ENCODE results near the gene VPS33B. TPM values are rescaled to one million over a fixed set of nuclear protein-coding genes. Genes with fewer than 3 reads are reported as not detected.

Gene VPS33B
- total RNA-seq, 1 donor, result 6.0 TPM

DNA sequence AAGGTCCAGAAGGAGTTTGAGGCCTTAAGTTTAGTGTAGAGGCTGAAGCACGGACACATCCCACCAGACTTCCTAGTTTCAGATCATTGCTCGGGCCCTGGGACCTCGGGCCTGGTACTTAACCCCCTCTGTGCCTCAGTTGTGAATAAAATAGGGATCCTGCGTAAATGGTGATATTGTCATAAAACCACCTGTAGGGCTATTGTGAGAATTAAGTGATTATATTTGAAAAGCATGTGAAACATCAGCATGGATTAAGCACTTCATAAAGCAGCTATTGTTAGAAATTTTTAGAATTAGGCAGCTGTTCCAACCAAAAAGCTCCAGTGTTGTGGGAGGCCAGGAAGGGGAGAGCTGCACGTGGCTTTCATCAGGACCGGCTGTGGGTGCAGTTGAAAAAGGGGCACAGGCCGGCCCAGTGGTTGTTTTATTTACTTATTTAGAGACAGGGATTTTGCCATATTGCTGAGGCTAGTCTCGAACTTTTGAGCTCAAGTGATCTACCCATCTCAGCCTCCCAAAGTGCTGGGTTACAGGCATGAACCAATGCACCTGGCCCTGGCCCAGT is 63.3 kb downstream of the VPS33B start:
- TF ChIP-seq, protein P1, sequence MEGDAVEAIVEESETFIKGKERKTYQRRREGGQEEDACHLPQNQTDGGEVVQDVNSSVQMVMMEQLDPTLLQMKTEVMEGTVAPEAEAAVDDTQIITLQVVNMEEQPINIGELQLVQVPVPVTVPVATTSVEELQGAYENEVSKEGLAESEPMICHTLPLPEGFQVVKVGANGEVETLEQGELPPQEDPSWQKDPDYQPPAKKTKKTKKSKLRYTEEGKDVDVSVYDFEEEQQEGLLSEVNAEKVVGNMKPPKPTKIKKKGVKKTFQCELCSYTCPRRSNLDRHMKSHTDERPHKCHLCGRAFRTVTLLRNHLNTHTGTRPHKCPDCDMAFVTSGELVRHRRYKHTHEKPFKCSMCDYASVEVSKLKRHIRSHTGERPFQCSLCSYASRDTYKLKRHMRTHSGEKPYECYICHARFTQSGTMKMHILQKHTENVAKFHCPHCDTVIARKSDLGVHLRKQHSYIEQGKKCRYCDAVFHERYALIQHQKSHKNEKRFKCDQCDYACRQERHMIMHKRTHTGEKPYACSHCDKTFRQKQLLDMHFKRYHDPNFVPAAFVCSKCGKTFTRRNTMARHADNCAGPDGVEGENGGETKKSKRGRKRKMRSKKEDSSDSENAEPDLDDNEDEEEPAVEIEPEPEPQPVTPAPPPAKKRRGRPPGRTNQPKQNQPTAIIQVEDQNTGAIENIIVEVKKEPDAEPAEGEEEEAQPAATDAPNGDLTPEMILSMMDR (IDR thresholded peaks at IDR 0.05; ENCODE audit: insufficient read depth, low read depth, low read length), result no peak
- no peak overlapping the region for H3K4me3 ChIP-seq (ENCODE audit: low read depth, low read length)
- no peak for DNase-seq (ENCODE audit: low read depth)

DNA sequence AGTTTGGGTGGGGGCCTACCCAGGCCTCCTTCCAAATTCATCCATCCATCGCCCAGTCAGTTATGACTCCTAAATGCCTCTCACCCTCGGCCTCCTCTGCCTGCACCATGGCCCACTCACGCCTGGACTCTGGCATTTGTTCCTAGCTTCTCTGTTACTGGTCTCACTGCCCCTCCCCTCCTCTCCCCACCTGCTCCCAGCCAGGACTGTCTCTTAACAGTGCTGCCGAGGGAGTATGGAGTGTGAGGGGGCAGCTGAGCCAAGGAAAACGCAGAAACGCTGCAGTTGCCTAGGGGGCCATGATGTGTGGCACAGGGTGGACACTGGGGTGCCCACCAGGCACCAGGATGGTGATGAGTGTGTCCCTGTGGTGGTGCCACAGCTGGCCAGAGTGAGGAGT is 64.6 kb downstream of the VPS33B start:
- DNase-seq (ENCODE audit: low read depth), result no peak
- TF ChIP-seq, protein P1 (IDR thresholded peaks at IDR 0.05; ENCODE audit: insufficient read depth, low read depth, low read length), result no peak
- H3K4me3 ChIP-seq (ENCODE audit: low read depth, low read length), result peak overlapping the region; percentile 72

DNA sequence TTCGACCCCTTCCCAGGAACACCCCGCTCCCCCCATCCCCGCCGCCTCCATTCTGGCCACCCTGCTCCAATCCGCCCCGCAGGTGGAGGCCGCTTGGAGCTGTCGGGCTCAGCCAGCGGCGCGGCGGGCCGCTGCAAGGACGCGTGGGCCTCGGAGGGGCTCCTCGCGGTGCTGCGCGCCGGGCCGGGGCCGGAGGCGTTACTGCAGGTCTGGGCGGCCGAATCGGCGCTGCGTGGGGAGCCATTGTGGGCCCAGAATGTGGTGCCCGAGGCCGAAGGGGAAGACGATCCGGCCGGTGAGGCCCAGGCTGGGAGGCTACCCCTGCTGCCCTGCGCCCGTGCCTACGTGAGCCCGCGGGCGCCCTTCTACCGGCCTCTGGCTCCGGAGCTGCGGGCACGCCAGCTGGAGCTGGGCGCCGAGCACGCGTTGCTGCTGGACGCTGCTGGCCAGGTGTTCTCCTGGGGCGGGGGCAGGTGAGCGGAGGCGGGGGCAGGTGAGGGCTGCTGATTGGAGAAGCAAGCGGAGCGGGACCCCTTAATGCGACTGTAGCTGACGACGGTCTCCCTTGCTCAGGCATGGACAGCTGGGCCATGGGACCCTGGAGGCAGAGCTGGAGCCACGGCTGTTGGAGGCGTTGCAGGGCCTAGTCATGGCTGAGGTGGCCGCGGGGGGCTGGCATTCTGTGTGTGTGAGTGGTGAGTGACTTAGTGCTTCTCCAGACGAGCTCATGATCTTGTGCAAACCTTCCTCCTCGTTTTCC is 65.2 kb downstream of the VPS33B start:
- DNase-seq (ENCODE audit: low read depth), result peak; percentile 32
- H3K4me3 ChIP-seq (ENCODE audit: low read depth, low read length), result peak overlapping the region; percentile 72
- TF ChIP-seq, protein P1 (IDR thresholded peaks at IDR 0.05; ENCODE audit: insufficient read depth, low read depth, low read length), result no peak

DNA sequence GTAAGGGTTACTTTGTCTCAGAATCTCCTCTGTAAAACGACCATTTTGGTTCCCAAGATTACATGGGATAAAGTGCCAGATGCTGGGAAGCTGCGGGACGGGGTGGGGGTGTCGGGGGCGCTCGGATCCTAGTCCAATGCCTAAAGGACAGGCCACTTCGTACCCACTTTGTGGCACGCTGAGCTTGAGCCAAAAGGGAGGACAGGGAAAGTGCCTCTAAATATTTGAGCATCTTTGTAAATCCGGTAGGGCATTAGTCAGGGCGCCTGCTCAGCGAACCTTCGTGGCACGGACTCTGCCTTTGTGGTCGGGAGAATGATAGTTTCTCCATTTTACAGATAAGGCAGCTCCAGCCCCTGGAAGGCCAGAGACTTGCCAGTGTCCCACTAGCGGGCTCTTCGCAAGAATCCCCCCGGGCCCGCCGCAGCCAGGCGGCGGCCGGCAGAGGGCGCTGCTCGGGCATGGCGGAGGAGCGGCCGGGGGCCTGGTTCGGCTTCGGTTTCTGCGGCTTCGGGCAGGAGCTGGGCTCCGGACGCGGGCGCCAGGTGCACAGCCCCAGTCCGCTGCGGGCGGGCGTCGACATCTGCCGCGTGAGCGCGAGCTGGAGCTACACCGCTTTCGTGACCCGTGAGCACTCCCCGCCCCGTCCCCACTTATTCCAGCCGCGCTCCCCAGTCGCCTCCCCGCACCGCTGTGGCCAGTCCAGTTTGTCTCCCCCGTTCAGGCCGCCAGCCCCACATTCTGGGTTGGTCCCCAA is 65.9 kb downstream of the VPS33B start:
- peak; percentile 81 for DNase-seq (ENCODE audit: low read depth)
- TF ChIP-seq, protein P1 (IDR thresholded peaks at IDR 0.05; ENCODE audit: insufficient read depth, low read depth, low read length), result peak; percentile 98
- H3K4me3 ChIP-seq (ENCODE audit: low read depth, low read length), result peak overlapping the region; percentile 72

DNA sequence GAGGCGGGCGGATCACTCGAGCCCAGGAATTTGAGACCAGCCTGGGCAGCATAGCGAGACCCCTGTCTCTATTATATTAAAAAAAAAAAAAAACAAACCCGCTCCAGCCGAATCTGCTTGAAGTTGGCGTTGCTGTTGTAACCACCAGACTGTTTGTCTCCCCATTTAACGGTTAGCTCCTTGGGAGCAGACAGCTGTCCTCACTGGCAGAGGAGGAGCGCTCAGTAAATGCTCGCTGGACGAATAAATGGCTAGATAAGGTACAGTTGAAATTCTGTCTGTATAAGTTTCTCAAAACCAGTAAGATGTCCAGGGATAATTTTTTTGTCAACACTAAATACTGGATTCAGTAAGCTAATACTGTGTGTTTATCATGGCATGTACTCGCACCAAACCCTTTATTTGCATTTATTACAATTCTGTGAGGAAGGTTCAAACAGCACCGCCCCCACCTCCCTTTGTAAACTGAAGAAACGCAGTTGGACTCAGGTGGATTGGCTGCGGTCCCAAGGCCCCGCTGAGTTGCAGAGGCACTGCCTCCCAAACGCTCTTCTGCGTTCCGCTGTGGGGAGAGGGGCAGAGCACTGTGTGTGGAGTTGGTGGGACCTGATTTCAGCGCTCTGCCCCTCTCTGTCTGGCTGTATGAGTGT is 66.6 kb downstream of the VPS33B start:
- no peak for DNase-seq (ENCODE audit: low read depth)
- peak overlapping the region; percentile 97 for H3K4me3 ChIP-seq (ENCODE audit: low read depth, low read length)
- TF ChIP-seq, protein P1 (IDR thresholded peaks at IDR 0.05; ENCODE audit: insufficient read depth, low read depth, low read length), result no peak

DNA sequence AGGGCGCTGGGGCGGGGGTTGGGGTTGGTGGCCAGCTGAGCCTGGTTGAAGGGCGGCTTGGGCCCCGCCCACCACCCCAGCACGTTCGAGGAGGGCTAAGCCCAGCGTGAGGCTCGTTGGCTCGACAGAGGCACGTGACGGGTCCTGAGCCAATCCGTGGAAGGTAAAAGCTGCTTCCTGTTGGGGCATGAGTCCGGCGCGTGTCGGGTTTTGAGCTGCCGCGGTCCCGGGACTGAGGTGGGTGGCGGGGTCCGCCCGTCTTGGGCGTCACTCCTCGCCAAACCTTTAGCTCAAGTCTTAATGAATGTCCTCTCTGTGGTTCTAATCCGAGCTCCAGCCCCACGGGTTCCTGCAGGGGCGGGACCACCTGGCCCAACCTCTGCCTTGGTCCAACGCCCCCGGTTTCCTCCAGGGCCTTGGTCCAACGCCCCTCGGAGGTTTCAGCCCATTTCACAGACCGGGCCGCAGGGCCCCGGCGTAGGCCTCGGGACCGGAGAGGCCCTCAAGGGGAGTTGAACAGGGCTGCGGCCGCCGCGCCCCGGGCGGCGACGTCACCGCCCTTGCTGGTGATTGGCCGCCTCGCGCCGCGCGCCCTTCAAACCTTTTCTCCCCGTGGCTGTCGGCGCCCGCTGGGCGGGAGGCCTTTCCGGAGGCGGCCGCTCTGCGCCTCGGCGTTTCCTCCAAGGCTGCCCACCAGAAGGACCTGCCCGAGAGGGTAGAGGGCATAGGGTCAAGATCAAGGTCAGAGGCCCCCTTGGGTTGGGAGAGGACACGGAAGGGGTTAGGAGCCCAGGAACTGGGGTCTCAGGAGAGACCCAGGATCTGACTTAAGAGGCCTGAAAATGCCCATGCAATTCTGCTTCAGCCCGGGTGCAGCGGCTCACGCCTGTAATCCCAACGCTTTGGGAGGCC is 67.4 kb downstream of the VPS33B start, which contains the start of gene RCCD1:
TSS of gene RCCD1 (plus strand) at position 173 of the 912 bp plus-strand sequence. CDS start 1,851 bp downstream, outside the sequence.
- peak within 1 kb of the TSS; percentile 97 for H3K4me3 ChIP-seq (ENCODE audit: low read depth, low read length)
- peak; percentile 95 for DNase-seq (ENCODE audit: low read depth)
- TF ChIP-seq, protein P1 (IDR thresholded peaks at IDR 0.05; ENCODE audit: insufficient read depth, low read depth, low read length), result no peak

Data from fibroblast of villous mesenchyme (primary cell).